Fibroblast of lung (primary cell): ENCODE measurements around the gene CD82. TPM values are rescaled to one million over a fixed set of nuclear protein-coding genes. Genes with fewer than 3 reads are reported as not detected.

Source experiments
- DNase-seq, 2 donors: peaks; one replicate each; pipeline versions ENCODE4 v3.0.0 to v3.0.0-alpha.2; 2010; ENCODE audit warnings: low read depth in 2 of 2
- H2AFZ ChIP-seq: 2 replicates; pipeline ENCODE4 v1.5.1; 2012; ENCODE audit warnings: low read length, control low read depth, inconsistent platforms
- H3K27ac ChIP-seq: 2 replicates; pipeline ENCODE4 v1.5.1; 2011; ENCODE audit warnings: low read length, control low read depth; ENCODE audit not compliant: insufficient read depth
- H3K27me3 ChIP-seq: 2 replicates; pipeline ENCODE4 v1.5.1; 2011; ENCODE audit warnings: mild to moderate bottlenecking, low read length; ENCODE audit not compliant: control insufficient read depth, insufficient read depth
- H3K36me3 ChIP-seq: 2 replicates; pipeline ENCODE4 v1.5.1; 2011; ENCODE audit warnings: low read length; ENCODE audit not compliant: control insufficient read depth, insufficient read depth
- H3K4me1 ChIP-seq: 2 replicates; pipeline ENCODE4 v1.5.1; 2011; ENCODE audit warnings: low read length; ENCODE audit not compliant: control insufficient read depth, insufficient read depth; ENCODE audit errors: extremely low read depth
- H3K4me2 ChIP-seq: 2 replicates; pipeline ENCODE4 v1.5.1; 2011; ENCODE audit warnings: low read length, control low read depth; ENCODE audit not compliant: insufficient read depth; ENCODE audit errors: extremely low read depth
- H3K4me3 ChIP-seq, 4 experiments: fragments of 200-600 bp in 1 of 4; sonication (generic) in 1 of 4; replicated peaks in 1 of 4; 2 replicates each; pipeline ENCODE4 v1.5.1; 2011 to 2016; ENCODE audit warnings: low read length in 4 of 4, low read depth in 3 of 4, mild to moderate bottlenecking in 3 of 4, control low read depth in 2 of 4, inconsistent platforms in 1 of 4, mixed read lengths in 1 of 4; ENCODE audit not compliant: insufficient read depth in 1 of 4; ENCODE audit errors: control extremely low read depth in 1 of 4
- H3K79me2 ChIP-seq: 2 replicates; pipeline ENCODE4 v1.5.1; 2012; ENCODE audit warnings: mild to moderate bottlenecking, low read length, inconsistent platforms; ENCODE audit not compliant: control insufficient read depth, insufficient read depth
- H3K9ac ChIP-seq: 2 replicates; pipeline ENCODE4 v1.5.1; 2011; ENCODE audit warnings: mild to moderate bottlenecking, low read length, control low read depth; ENCODE audit not compliant: insufficient read depth
- H3K9me3 ChIP-seq: 2 replicates; pipeline ENCODE4 v1.5.1; 2012; ENCODE audit warnings: low read depth, low read length; ENCODE audit not compliant: control insufficient read depth, insufficient read depth
- H4K20me1 ChIP-seq: 2 replicates; pipeline ENCODE4 v1.5.1; 2011; ENCODE audit warnings: low read length; ENCODE audit not compliant: control insufficient read depth, insufficient read depth; ENCODE audit errors: extremely low read depth
- EZH2 ChIP-seq: IDR thresholded peaks from 2 replicates; pipeline ENCODE4 v1.5.1; 2012; ENCODE audit warnings: low read length, control low read depth, mild to moderate bottlenecking; ENCODE audit errors: missing control alignments
- polyA plus RNA-seq, 2 donors: library from polyadenylated mRNA; depleted of rRNA in 1 of 2; stranded (reverse) in 1 of 2; unstranded in 1 of 2; fragments of >200 nt; gene quantifications; 2 replicates each; pipeline ENCODE4 v1.2.1, GENCODE V29; 2011 to 2012; ENCODE audit warnings: missing spikeins in 1 of 2
- total RNA-seq: library from RNA; depleted of rRNA; stranded (reverse); fragments of >200 nt; gene quantifications from 2 replicates; pipeline ENCODE4 v1.2.1, GENCODE V29; 2014
- TF ChIP-seq, protein P1 (sequence below), 2 donors: IDR thresholded peaks in 1 of 2; conservative IDR thresholded peaks in 1 of 2; 1 replicate in 1 of 2; 2 replicates in 1 of 2; pipeline ENCODE4 v1.5.1; 2011 to 2012; ENCODE audit warnings: low read length in 2 of 2, control low read depth in 1 of 2, inconsistent platforms in 1 of 2, low read depth in 1 of 2, mild to moderate bottlenecking in 1 of 2

The CD82 gene
- total and polyA plus RNA-seq, 2 donors (not counting 1 experiment from before 2014, with no cell fraction given) = 54.2 to 114 TPM

- no peaks in the 10 kb centered on the region for H3K36me3 ChIP-seq
- no peaks in the 10 kb centered on the region for H3K79me2 ChIP-seq
- no peak overlapping the region for H3K9ac ChIP-seq
- no peak for DNase-seq
- H3K27me3 ChIP-seq = no peaks in the 10 kb centered on the region
- H3K27ac ChIP-seq = no peak overlapping the region
- no peak overlapping the region for H3K4me2 ChIP-seq
- no peaks in the 10 kb centered on the region for H4K20me1 ChIP-seq
- H3K4me1 ChIP-seq = no peaks in the 10 kb centered on the region
- no peaks in the 10 kb centered on the region for H3K9me3 ChIP-seq
- no peak for TF ChIP-seq EZH2
- H2AFZ ChIP-seq = no peak overlapping the region
- no peak overlapping the region for H3K4me3 ChIP-seq
Observed at GRCh38 chr11:44532809-44533208, 32.7 kb upstream of the CD82 start.

GRCh38 chr11:44533921-44534711 is 31.3 kb upstream of the CD82 start:
- Histone ChIP-seq H3K36me3 (no peaks in the 10 kb centered on the region), H3K9ac (no peak overlapping the region), H3K27ac (no peak overlapping the region), H3K4me3 (no peak overlapping the region), H3K9me3 (no peaks in the 10 kb centered on the region), H3K27me3 (no peaks in the 10 kb centered on the region), H4K20me1 (no peaks in the 10 kb centered on the region), H3K79me2 (no peaks in the 10 kb centered on the region), H2AFZ (no peak overlapping the region), H3K4me2 (no peak overlapping the region), H3K4me1 (no peaks in the 10 kb centered on the region)
- no peak for TF ChIP-seq EZH2
- TF ChIP-seq, protein P1, sequence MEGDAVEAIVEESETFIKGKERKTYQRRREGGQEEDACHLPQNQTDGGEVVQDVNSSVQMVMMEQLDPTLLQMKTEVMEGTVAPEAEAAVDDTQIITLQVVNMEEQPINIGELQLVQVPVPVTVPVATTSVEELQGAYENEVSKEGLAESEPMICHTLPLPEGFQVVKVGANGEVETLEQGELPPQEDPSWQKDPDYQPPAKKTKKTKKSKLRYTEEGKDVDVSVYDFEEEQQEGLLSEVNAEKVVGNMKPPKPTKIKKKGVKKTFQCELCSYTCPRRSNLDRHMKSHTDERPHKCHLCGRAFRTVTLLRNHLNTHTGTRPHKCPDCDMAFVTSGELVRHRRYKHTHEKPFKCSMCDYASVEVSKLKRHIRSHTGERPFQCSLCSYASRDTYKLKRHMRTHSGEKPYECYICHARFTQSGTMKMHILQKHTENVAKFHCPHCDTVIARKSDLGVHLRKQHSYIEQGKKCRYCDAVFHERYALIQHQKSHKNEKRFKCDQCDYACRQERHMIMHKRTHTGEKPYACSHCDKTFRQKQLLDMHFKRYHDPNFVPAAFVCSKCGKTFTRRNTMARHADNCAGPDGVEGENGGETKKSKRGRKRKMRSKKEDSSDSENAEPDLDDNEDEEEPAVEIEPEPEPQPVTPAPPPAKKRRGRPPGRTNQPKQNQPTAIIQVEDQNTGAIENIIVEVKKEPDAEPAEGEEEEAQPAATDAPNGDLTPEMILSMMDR (conservative IDR thresholded peaks at IDR 0.05 in 1 of 2, IDR thresholded peaks at IDR 0.05 in 1 of 2; ENCODE audit: low read depth in 1 of 2, low read length in 2 of 2) = no peak
- no peak for DNase-seq

GRCh38 chr11:44535191-44535980 is 30.1 kb upstream of the CD82 start:
- Histone ChIP-seq H3K9ac (no peak overlapping the region), H3K79me2 (no peaks in the 10 kb centered on the region), H3K27ac (no peak overlapping the region), H3K9me3 (no peaks in the 10 kb centered on the region), H3K27me3 (no peaks in the 10 kb centered on the region), H3K36me3 (no peaks in the 10 kb centered on the region), H3K4me1 (no peaks in the 10 kb centered on the region), H4K20me1 (no peaks in the 10 kb centered on the region), H2AFZ (no peak overlapping the region), H3K4me2 (no peak overlapping the region), H3K4me3 (no peak overlapping the region)
- DNase-seq = no peak
- no peak for TF ChIP-seq EZH2
- TF ChIP-seq, protein P1 (conservative IDR thresholded peaks at IDR 0.05 in 1 of 2, IDR thresholded peaks at IDR 0.05 in 1 of 2; ENCODE audit: low read depth in 1 of 2, low read length in 2 of 2) = no peak
